ENCODE data around the gene CCDC200.

CCDC200 gene

DNA sequence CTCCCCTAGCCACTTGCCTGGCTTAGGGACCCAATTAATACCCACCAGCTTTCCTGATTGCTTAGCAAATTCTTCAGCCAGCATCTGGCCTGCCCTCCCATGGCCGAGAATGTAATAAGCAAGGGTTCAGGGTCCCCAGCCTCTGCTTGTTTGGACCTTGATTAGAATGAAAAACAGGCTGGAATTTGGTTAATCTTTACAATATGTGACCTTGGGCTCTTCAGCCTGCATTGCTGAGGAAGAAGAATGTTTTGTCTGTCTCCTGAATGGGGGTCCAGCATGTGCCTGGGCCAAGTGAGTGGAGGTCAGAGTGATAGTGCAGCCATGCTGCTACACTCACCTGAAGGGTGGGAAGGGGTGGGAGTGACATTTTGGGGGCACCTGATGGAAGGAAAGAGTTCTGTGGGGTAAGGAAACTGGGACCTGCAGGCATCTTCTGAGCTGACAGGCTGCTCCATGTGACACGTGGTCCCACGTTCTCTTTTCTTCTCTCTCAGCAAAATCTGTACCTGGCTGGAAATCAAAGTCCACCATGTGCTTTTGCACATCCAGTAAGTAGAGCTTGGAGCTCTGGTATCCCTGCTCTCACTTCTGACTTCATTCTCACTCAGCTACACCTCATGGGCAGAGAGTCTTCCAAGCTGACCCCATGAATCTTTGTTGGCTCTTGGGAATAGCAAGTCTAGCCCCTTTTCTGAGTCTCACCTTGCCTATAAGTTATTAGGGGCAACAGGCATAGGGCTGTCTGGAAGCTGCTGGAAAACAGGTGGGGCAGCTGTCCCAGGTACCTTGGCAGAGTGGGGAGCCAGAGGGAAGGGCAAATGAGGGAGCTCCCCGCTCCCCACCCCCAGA lies 11.4 kb downstream of the CCDC200 start (continued):
- TF ChIP-seq ZNF292 (tag by site-specific recombination; IDR thresholded peaks at IDR 0.05; ENCODE audit: borderline replicate concordance, low read depth) (no peak), ZNF777 (tag by site-specific recombination; IDR thresholded peaks at IDR 0.05; ENCODE audit: borderline replicate concordance) (no peak)
- TF ChIP-seq, protein P1, sequence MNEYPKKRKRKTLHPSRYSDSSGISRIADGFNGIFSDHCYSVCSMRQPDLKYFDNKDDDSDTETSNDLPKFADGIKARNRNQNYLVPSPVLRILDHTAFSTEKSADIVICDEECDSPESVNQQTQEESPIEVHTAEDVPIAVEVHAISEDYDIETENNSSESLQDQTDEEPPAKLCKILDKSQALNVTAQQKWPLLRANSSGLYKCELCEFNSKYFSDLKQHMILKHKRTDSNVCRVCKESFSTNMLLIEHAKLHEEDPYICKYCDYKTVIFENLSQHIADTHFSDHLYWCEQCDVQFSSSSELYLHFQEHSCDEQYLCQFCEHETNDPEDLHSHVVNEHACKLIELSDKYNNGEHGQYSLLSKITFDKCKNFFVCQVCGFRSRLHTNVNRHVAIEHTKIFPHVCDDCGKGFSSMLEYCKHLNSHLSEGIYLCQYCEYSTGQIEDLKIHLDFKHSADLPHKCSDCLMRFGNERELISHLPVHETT (tag by site-specific recombination; IDR thresholded peaks at IDR 0.05): no peak

DNA sequence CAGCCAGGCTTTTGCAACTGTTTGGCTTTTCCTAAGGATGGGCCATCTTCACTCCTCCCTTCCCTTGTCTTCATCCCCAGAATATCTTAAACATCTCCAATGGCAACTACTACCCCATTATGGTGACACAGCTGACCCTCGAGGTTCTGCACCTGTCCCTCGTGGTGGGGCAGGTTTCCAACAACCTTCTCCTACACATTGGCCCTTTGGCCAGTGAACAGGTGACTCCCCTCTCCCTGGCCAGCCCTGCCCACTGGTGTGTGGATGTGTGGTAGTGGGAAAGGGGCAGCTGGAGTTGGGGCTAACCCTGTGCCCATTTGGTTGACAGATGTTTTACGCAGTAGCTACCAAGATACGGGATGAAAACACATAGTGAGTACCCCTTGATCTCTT lies 12.1 kb downstream of the CCDC200 start:
- Histone ChIP-seq H3K27ac (ENCODE audit: extremely low read depth, low read depth, low read length) (no peak overlapping the region), H3K4me1 (ENCODE audit: control insufficient read depth, insufficient read depth, low read length) (no peaks in the 10 kb centered on the region), H3K36me3 (ENCODE audit: control insufficient read depth in 2 of 2, insufficient read depth in 1 of 2, low read length in 2 of 2) (peaks cover 0 to 54% of the 10 kb centered on the region in 2 experiments; a peak in 1 of 3 replicates), H3K9me3 (ENCODE audit: control insufficient read depth, insufficient read depth, low read depth, low read length) (no peaks in the 10 kb centered on the region), H3K4me3 (ENCODE audit: low read depth, low read length) (no peak overlapping the region)
- CTCF ChIA-PET: interaction anchor here (1.0 kb wide), 1 partner anchor 12 kb away, joined by 3 read pairs; no protein-coding TSS in a partner anchor
- POLR2A ChIA-PET: interaction anchor here (2.4 kb wide), 2 partner anchors 16 to 99 kb away, joined by 6 to 14 read pairs; no protein-coding TSS in a partner anchor
- TF ChIP-seq ZNF214 (tag by site-specific recombination; IDR thresholded peaks at IDR 0.05; ENCODE audit: borderline replicate concordance) (no peak), GFI1B (tag by site-specific recombination; IDR thresholded peaks at IDR 0.05) (no peak), ZNF792 (tag by site-specific recombination; IDR thresholded peaks at IDR 0.05) (no peak), ZNF626 (tag by site-specific recombination; IDR thresholded peaks at IDR 0.05) (no peak), ZNF398 (tag by site-specific recombination; IDR thresholded peaks at IDR 0.05) (no peak), OVOL3 (tag by site-specific recombination; IDR thresholded peaks at IDR 0.05) (no peak), KLF10 (tag by site-specific recombination; IDR thresholded peaks at IDR 0.05) (no peak), ZNF707 (tag by site-specific recombination; IDR thresholded peaks at IDR 0.05) (no peak)

- CTCF ChIA-PET: interaction anchor here (1.0 kb wide), 1 partner anchor 12 kb away, joined by 3 read pairs; no protein-coding TSS in a partner anchor
- H3K4me3 ChIP-seq (ENCODE audit: low read depth, low read length): no peak overlapping the region
- H3K4me1 ChIP-seq (ENCODE audit: control insufficient read depth, insufficient read depth, low read length): no peaks in the 10 kb centered on the region
- TF ChIP-seq ZNF138 (tag by site-specific recombination; IDR thresholded peaks at IDR 0.05; ENCODE audit: borderline replicate concordance) (no peak), ZNF747 (tag by site-specific recombination; IDR thresholded peaks at IDR 0.05) (no peak), ZNF433 (tag by site-specific recombination; IDR thresholded peaks at IDR 0.05; ENCODE audit: low read depth) (no peak), KLF1 (tag by site-specific recombination; IDR thresholded peaks at IDR 0.05) (no peak), KLF7 (tag by site-specific recombination; IDR thresholded peaks at IDR 0.05; ENCODE audit: borderline replicate concordance) (no peak)
- peaks cover 7 to 64% of the 10 kb centered on the region in 2 experiments; a peak in 1 of 3 replicates for H3K36me3 ChIP-seq (ENCODE audit: control insufficient read depth in 2 of 2, insufficient read depth in 1 of 2, low read length in 2 of 2)
- no peak overlapping the region for H3K27ac ChIP-seq (ENCODE audit: extremely low read depth, low read depth, low read length)
- POLR2A ChIA-PET: interaction anchor here (0.5 to 0.7 kb wide), 2 partner anchors 100 to 101 kb away, joined by 3 to 5 read pairs; no protein-coding TSS in a partner anchor
- H3K9me3 ChIP-seq (ENCODE audit: control insufficient read depth, insufficient read depth, low read depth, low read length): no peaks in the 10 kb centered on the region
Measured at GRCh38 chr17:43215341-43215740, 13.1 kb downstream of the CCDC200 start.

Data from HEK293 (cell line).